Lower leg skin (tissue), 4 donors: ENCODE data around the gene CFB. TPM values are rescaled to one million over a fixed set of nuclear protein-coding genes. Genes with fewer than 3 reads are reported as not detected.

Source experiments
- DNase-seq, 2 donors: peaks; one replicate each; pipeline ENCODE4 v3.0.0-alpha.2; 2019; ENCODE audit warnings: low spot score in 2 of 2
- H3K4me3 ChIP-seq: fragments of 200-600 bp; sonication (generic); 2 replicates; pipeline ENCODE4 v1.5.1; 2017; ENCODE audit warnings: mild to moderate bottlenecking, low read depth; ENCODE audit not compliant: poor library complexity, severe bottlenecking
- CTCF ChIP-seq, 3 donors: fragments of 450-650 bp; IDR thresholded peaks; one replicate each; pipeline ENCODE4 v1.5.1; 2016; ENCODE audit warnings: antibody characterized with exemption in 3 of 3, mild to moderate bottlenecking in 3 of 3, moderate library complexity in 2 of 3
- POLR2A ChIP-seq, 2 donors: fragments of 450-650 bp; IDR thresholded peaks; one replicate each; pipeline ENCODE4 v1.6.1; 2016 to 2017; ENCODE audit warnings: antibody characterized with exemption in 2 of 2, mild to moderate bottlenecking in 1 of 2, moderate library complexity in 1 of 2
- WGBS, 2 donors: methylation state at CpG; one replicate each; pipeline ENCODE4 v1.1.5; 2018; 5-methylcytosine and 5-hydroxymethylcytosine counted together
- intact Hi-C: fragments of 100-400 bp; cut with DNase I; formaldehyde crosslinking; loops from one replicate; pipeline ENCODE4 v1.15.0; 2023; ENCODE audit warnings: low total_unique reads
- total RNA-seq, 4 donors: library from RNA; depleted of rRNA; stranded (reverse); fragments of >200 nt; gene quantifications; one replicate each; pipeline ENCODE4 v1.1.0, GENCODE V29; 2016

Gene CFB
- total RNA-seq, 4 donors from 2014 or later: 1.4 to 13.1 (median 4.5) TPM

DNA sequence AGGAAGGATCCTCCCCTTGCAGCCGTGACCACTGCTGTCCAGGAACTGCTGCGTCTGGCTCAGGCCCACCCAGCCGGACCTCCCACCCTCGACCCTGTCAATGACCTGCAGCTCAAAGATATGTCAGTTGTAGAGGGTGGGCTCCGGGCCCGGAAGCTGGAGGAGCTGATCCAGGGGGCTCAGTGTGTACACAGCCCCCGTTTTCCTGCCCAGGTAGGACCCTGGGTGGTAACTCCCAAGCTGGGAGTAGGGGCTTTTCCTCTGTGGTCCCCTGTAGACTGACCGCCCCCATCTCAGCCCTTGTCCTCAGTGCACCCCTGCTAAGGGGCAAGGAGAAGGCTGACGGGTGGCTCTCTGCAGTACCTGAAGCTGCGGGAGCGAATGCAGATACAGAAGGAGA lies 22.4 kb downstream of the CFB start:
- no peak for DNase-seq
- TF ChIP-seq POLR2A (IDR thresholded peaks at IDR 0.05) (no peak), CTCF (IDR thresholded peaks at IDR 0.05) (no peak)
- 76 to 92% methylated on average over 11 of the region's 11 CpGs for WGBS, 2 donors
- H3K4me3 ChIP-seq: no peak overlapping the region
- intact Hi-C loops: no loop called here

- intact Hi-C loops: no loop called here
Observed at GRCh38 chr6:31968791-31969711, 23.2 kb downstream of the CFB start.

GRCh38 chr6:31969712-31970603 lies 24.1 kb downstream of the CFB start:
- intact Hi-C loops: no loop called here
- no peak overlapping the region for H3K4me3 ChIP-seq

More at GRCh38 chr6:31968791-31969711, 23.2 kb downstream of the CFB start:
- no peak for DNase-seq
- H3K4me3 ChIP-seq: no peak overlapping the region
- WGBS, 2 donors: 81 to 87% methylated on average over 22 to 23 of the region's 23 CpGs
- TF ChIP-seq CTCF (IDR thresholded peaks at IDR 0.05) (no peak), POLR2A (IDR thresholded peaks at IDR 0.05) (no peak)

GRCh38 chr6:31970604-31971271 lies 24.8 kb downstream of the CFB start:
- no peak overlapping the region for H3K4me3 ChIP-seq
- intact Hi-C loops: no loop called here
- TF ChIP-seq POLR2A (IDR thresholded peaks at IDR 0.05): no peak
- no peak for TF ChIP-seq CTCF (IDR thresholded peaks at IDR 0.05)
- DNase-seq: no peak
- 66 to 68% methylated on average over 17 to 18 of the region's 18 CpGs for WGBS, 2 donors

More at GRCh38 chr6:31969712-31970603, 24.1 kb downstream of the CFB start:
- TF ChIP-seq POLR2A (IDR thresholded peaks at IDR 0.05) (no peak), CTCF (IDR thresholded peaks at IDR 0.05) (no peak)
- no peak for DNase-seq
- 72 to 75% methylated on average over 17 of the region's 17 CpGs for WGBS, 2 donors

DNA sequence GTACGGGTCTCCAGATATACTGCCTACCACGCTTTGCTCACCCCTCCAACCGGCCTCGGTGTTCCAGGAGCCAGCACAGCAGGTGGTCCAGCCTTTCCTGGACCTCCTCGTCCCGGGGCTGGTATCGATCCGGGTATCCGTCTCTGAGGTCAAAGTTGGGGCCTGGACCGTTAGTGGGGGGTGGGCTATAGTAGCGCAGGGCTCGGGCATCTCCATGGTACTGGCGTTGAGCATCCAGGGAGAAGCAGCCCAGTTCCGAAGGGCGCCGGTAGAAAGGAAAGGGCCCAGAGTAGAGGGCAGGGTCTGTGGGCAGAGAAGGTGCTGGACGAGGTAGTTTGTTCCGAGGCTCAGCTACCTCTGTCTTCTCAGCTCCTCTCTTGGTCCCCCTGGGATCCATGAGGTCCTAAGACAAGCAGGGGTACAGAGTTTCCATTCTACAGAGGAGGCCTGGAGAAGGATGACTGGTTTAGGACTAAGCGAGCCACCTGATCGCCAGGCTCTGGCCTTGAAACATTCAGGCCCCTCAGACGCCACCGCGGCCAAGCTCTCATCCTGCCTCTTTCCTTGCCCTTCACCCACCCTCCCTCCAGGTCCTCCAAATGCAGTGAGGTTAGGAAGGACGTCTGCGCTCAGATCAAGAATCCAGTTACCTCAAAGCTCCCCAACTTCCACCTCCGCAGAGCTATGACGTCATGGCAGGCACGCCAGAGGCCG lies 25.5 kb downstream of the CFB start:
- TF ChIP-seq CTCF (IDR thresholded peaks at IDR 0.05): no peak
- TF ChIP-seq POLR2A (IDR thresholded peaks at IDR 0.05): no peak
- intact Hi-C loops: no loop called here
- 27 to 30% methylated on average over 29 of the region's 29 CpGs for WGBS, 2 donors
- DNase-seq: peak in 1 of 2 donors; percentile 88
- H3K4me3 ChIP-seq: peak overlapping the region; percentile 80
